HT1080 (cell line): ENCODE data around the gene CFAP53. TPM values are rescaled to one million over a fixed set of nuclear protein-coding genes. Genes with fewer than 3 reads are reported as not detected.
A peak's percentile ranks its signal among the peaks of the same experiment; 100 is the strongest.
"Not testable (repeated sequence)": the region's sequence is repeated elsewhere in the genome, so short reads cannot be mapped to it uniquely, and the experiment has no call there.

ENCODE experiments used
- DNase-seq: peaks from one replicate; pipeline ENCODE4 v3.0.0-alpha.2; 2015; ENCODE audit warnings: low read depth
- total RNA-seq: library from RNA; depleted of rRNA; stranded (reverse); fragments of >200 nt; shearing (Covaris generic); gene quantifications from 2 replicates; pipeline ENCODE4 v1.2.3, GENCODE V29; 2014

The CFAP53 gene
- total RNA-seq, 1 experiment from 2014 or later = 0.31 TPM

DNA sequence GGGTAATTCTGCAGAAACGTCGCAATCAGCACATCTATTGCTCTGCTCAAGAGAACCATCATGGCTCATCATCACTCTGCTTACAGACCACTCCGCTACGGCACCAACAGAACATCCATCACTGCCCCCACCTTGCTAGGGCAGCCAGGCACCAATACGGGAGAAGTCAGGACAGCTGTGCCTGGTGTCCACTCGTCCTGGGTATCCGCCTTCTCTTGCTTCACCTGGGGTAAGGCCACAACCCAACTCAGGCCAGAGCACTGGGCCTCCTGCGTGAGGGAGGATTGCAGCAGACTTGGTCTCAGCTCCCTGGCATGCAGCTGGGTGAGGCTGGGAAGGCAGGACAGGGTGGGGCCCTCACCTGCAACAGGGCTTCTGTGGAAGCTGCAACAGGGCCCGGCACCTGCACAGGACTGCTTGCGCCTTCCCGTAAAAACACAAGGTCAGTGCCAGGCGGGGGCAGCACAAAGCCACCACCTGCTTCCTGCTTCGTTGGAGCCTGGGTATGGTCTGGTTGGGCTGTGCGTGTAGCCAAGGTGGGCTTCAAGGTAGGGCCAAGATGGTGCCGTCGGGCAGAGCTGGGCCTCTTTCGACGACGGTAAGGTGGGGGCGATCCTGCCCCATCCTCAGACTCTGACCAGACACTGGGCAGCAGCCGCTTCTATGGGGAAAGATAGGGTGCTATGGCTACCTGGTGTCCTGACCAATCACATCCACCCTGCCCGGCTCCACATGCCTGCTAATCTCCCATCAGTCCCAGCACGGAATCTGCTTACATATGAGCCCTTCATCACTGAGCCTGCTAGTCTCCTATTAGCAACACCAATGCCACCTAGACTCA lies 7.1 kb upstream of the CFAP53 start:
- no peak for DNase-seq

DNA sequence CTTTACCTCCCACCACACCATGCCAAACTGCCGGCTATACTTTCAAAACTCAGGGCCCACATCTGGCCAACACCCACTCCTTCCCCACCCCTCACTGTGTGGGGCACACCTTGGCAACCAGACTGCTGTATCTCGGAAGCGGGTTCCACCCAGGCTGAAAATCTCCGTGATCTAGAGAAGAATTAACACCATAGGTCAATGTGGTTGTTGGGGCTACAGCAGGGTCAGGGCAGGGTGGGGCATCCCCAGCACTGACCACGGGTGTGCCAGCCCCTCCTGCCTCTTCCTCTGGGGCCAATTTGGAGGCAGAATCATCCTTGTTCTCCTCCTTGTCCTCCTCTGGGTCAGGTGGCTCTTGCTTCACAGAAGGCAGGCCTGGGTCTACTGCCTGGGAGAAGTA lies 6.3 kb upstream of the CFAP53 start:
- DNase-seq = no peak

DNA sequence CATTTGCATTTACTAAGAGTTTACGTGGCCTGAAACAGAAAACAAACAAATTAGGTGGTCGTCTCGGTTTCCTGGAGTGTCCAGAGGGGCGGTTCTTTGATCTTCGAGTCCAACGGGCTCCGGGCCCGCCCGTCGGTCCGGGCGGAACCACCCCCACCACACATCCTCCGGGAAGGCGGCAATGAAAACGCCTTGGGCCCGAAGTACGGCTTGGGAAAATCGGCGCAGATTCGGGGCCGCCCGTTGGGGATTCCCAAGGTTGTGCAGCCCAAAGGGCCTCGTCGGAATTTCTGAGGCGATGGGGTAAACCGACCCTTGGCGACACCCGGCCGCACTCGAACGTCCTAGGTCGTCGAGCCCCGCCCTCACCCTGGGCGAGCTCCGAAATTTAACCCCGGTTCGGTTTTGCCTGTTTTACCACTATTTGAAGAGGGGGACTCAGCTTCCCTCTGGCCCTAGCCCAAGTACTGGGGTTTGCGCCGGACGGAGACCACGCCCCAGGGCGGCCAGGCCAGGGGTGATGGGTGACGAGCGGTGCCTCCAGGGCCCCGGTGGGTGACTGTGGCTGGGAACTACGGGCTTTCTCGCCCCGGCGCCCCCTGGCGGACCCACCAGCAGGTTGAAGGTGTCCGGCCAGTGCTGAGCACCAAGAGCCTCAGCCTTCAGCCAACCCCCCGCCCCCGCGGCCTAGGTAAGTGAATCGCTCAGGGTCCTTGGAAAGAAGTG lies 1.9 kb upstream of the CFAP53 start:
- no peak for DNase-seq

- no peak for DNase-seq
Measured at GRCh38 chr18:50262977-50263376, 3.3 kb downstream of the CFAP53 start.

DNA sequence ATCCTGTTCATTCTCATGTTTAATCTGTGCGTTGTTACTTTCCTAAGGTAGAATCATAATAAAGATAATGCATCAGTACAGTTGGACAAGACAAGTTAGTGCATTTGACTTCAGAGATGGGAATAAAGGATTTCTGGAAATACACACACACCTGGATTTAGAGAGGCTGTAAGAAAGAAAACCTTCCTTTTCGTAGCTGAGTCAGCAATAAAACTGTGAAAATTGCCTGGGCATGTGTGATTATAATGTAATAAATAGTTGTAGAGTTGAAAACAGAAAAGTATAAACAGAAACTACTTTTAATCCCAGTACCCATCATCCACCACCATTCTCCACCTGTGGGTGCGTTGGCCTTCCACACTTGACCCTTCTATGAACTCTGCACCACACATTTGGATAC lies 15.4 kb downstream of the CFAP53 start:
- no peak for DNase-seq

GRCh38 chr18:50249576-50249975 lies 16.7 kb downstream of the CFAP53 start:
- DNase-seq = no peak

GRCh38 chr18:50247561-50247960 lies 18.7 kb downstream of the CFAP53 start:
- no peak for DNase-seq

DNA sequence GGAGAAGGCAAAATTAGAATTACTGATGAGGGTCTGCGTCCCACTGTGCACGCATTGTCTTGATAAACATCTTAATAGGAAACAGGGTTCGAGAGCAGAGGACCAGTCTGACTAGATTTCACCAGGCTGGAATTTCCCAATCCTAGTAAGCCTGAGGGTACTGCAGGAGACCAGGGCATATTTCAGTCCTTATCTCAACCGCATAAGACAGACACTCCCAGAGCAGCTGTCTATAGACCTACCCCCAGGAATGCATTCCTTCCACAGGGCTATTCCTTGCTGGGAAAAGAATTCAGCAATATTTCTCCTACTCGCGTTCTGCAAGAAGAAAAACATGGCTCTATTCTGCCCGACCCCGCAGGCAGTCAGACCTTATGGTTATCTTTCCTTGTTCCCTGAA lies 24.5 kb downstream of the CFAP53 start:
- DNase-seq = peak; percentile 7

GRCh38 chr18:50240080-50240563 lies 26.2 kb downstream of the CFAP53 start:
- peak; percentile 89 for DNase-seq

DNA sequence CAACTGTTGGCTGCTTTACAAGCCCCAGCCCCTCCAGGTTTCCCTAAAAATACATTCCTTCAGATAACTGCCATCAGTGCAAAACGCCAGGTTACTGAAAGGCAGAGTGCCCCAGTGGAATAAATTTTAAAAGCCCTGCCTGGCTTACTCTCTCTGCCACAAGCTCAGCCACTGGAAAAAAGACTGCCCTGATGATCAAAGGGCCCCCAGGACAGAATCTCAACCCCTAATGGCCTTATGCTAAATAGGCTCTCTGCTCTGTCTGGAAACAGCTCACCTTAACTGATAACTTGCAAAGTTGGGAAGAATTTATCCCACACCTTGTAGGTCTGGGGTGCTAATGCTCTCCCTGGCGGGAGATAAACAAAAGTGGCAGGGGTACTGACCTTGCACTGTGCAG lies 33.9 kb downstream of the CFAP53 start:
- DNase-seq = no peak

DNA sequence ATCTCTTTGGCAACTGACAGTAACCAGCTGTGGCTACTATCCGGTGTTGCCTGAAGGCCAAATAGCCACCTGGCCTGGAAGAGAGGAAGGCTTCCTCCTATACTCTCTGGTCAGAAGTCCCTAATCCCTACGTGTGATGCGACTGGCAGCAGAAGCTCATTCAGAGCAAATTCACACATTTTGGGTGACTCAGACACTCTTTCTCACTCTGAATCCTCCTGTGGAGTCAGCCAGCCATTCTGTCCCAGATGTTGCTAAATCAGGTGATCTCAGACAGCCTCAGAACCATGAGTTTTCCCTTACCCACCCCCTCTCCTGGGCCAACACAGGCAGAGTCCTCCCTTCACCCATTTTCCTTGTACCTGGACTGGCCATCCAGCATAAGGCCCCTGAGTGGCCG lies 34.7 kb downstream of the CFAP53 start:
- DNase-seq = peak; percentile 55

GRCh38 chr18:50220249-50220648 lies 46.0 kb downstream of the CFAP53 start:
- DNase-seq = not testable (repeated sequence)

GRCh38 chr18:50218432-50219197 lies 47.7 kb downstream of the CFAP53 start:
- DNase-seq = peak; percentile 32

- no peak for DNase-seq
Measured at GRCh38 chr18:50209311-50209710, 57.0 kb downstream of the CFAP53 start.

DNA sequence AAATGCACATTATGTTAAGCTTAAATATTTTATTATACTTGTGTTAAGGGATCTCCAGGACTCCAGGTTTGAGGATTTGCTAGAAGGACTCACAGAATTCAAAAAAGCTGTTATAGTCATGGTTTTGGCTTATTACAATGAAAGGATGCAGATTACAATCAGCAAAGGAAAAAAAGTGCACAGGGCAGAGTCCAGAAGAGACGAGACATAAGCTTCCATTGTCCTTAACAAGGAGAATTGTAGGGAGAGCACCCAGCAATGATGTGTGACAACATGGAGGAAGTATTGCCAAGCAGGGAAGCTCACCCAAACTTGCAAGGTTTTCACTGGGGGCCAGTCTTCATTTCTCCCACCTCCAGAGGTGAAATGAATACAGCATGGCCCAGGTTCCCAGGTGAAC lies 58.6 kb downstream of the CFAP53 start:
- DNase-seq = no peak

DNA sequence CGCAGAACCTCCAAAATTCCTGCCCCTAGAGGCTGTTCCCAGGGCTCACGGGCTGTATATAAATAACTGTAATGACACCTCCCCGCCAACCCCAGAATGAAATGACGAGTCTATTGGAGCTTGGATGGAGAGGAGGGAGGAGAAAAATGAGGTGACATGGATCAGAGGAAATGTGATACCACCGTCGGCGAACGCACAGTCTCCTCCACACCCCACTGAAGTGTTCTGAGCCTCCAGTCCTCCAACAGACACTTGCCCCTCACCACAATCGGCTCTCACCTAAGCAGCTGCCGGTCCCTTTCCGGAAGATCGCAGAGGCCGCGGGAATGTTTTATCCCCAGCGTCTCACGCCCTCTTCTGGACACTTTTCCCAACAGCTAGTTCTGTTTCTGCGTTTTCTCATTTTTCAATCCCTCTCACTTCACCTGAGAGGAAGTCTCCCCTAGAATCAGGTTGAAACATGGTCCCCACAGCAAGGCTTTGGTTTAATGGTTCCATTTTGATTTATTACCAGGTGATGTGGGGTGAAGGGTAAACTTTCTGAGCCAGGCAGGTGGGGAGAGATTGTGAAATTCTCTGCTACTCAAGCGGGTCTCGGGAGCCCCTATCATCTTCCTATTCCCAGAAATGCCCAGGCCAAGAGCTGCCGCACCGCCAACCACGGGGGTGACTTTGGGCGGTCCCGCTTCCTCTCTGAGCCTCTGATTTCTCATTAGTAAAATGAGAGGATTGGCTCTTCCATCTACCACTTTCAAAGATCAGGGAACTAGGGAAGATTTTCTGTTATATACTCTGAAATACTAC lies 62.3 kb downstream of the CFAP53 start:
- peak; percentile 55 for DNase-seq

GRCh38 chr18:50201476-50202018 lies 64.7 kb downstream of the CFAP53 start:
- no peak for DNase-seq

DNA sequence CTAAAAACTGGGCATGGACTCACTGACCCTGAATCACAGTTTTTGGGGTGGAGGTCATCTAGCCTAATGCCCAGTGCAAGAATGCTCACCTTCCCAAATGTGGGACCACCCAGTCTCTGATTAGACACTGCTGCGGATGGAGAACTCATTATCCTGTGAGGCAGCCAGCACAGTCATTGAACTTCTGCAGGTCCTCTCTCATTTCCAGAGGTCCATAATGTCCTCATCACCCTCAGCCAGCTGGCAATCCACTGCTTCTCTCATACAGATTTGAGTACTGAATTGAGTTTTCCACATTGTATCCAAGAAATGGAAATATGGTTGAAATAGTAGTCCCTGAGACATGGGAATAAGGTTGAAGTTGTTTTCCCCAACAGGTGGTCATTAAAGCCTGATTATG lies 66.4 kb downstream of the CFAP53 start:
- DNase-seq = no peak

- no peak for DNase-seq
Measured at GRCh38 chr18:50199346-50199855, 66.9 kb downstream of the CFAP53 start.

DNA sequence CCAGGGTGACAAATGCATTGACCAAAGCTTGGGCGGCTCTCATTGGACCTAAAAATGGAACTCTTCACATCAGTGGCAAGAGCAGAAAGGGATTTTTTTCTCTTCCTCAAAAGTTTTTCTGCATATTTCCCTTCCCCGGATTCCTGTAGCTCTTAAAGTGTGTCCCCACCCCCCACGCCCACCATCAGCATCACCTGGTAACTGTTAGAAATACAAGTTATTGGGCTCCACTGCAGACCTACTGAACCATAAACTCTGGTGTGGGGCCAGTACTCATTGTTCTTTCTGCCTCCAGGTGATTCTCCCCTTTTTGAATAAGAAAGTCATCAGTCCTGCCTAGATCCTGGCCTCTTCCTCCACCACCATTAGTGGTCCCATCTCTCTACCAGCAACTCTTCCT lies 70.0 kb downstream of the CFAP53 start:
- DNase-seq = no peak
